Lung (tissue), 12 donors: Measurements from ENCODE around the gene SLC8A1. TPM values are rescaled to one million over a fixed set of nuclear protein-coding genes. Genes with fewer than 3 reads are reported as not detected.

Experiments used
- ATAC-seq: fragments of 200-7000 bp; cut with Tn5 transposase; one replicate; pipeline ENCODE4 v1.9.1; 2020; ENCODE audit warnings: moderate number of reproducible peaks; ENCODE audit not compliant: insufficient read depth, low FRiP score
- DNase-seq, 3 donors: peaks; one replicate each; pipeline ENCODE4 v3.0.0-alpha.2; 2013 to 2017
- H3K27ac ChIP-seq, 2 donors: one replicate each; pipeline ENCODE4 v1.5.1; 2013; ENCODE audit warnings: mild to moderate bottlenecking in 2 of 2, moderate library complexity in 2 of 2, control low read depth in 1 of 2, inconsistent platforms in 1 of 2, low read depth in 1 of 2, low read length in 1 of 2
- H3K27me3 ChIP-seq, 3 donors: one replicate each; pipeline ENCODE4 v1.5.1; 2013; ENCODE audit warnings: low read length in 2 of 3; ENCODE audit not compliant: control insufficient read depth in 3 of 3, insufficient read depth in 3 of 3
- H3K36me3 ChIP-seq, 4 donors: one replicate each; pipeline ENCODE4 v1.5.1; 2013; ENCODE audit warnings: low read length in 4 of 4, mild to moderate bottlenecking in 1 of 4, moderate library complexity in 1 of 4; ENCODE audit not compliant: control insufficient read depth in 4 of 4, insufficient read depth in 4 of 4
- H3K4me1 ChIP-seq, 5 donors: one replicate each; pipeline ENCODE4 v1.5.1; 2013; ENCODE audit warnings: low read length in 5 of 5, mild to moderate bottlenecking in 2 of 5, moderate library complexity in 1 of 5; ENCODE audit not compliant: control insufficient read depth in 5 of 5, insufficient read depth in 5 of 5
- H3K4me3 ChIP-seq: one replicate; pipeline ENCODE4 v1.5.1; 2013; ENCODE audit warnings: mild to moderate bottlenecking, control low read depth, moderate library complexity
- H3K9ac ChIP-seq, 2 donors: one replicate each; pipeline ENCODE4 v1.5.1; 2013; ENCODE audit warnings: low read length in 2 of 2, control low read depth in 1 of 2; ENCODE audit not compliant: insufficient read depth in 1 of 2
- H3K9me3 ChIP-seq, 4 donors: one replicate each; pipeline ENCODE4 v1.5.1; 2013; ENCODE audit warnings: low read length in 3 of 4, mild to moderate bottlenecking in 1 of 4, moderate library complexity in 1 of 4; ENCODE audit not compliant: control insufficient read depth in 4 of 4, insufficient read depth in 3 of 4
- CTCF ChIP-seq: IDR thresholded peaks from 2 replicates; pipeline ENCODE4 v1.5.1; 2012; ENCODE audit warnings: mild to moderate bottlenecking; ENCODE audit errors: control extremely low read depth, extremely low read depth
- WGBS, 2 donors: extraction: QIAGEN DNeasy Blood & Tissue Kit; methylation state at CpG; one replicate each; pipeline ENCODE4 v1.1.7; 2013; 5-methylcytosine and 5-hydroxymethylcytosine counted together
- polyA plus RNA-seq, 2 donors: library from polyadenylated mRNA; stranded (reverse); fragments of 200-250 nt; gene quantifications; one replicate each; pipeline ENCODE4 v1.2.1, GENCODE V29; 2013
- total RNA-seq, 2 donors: library from RNA; depleted of rRNA in 1 of 2; stranded (reverse); fragments of >200 nt in 1 of 2; gene quantifications; one replicate each; pipeline ENCODE4 v1.2.1, GENCODE V29; 2014 to 2021
- donor health status: control.
- donor health status: control.
- donor health status: Bipolar disorder and iron deficiency.
- donor health status: healthy.
- donor health status: DM: yes; HTN: yes; CAD: no.

Gene SLC8A1
- total and polyA plus RNA-seq, 4 donors = 1.2 to 34.7 (median 18.4) TPM

- H3K27me3 ChIP-seq = no peaks in the 10 kb centered on the region
- H3K9ac ChIP-seq = no peak overlapping the region
- WGBS, 2 donors = 84 to 87% methylated on average over 5 of the region's 5 CpGs
- no peak for TF ChIP-seq CTCF
- peaks cover 0 to 14% (median 3%) of the 10 kb centered on the region in 5 donors for H3K4me1 ChIP-seq
- no peak for DNase-seq
- H3K36me3 ChIP-seq = no peaks in the 10 kb centered on the region
- no peak for ATAC-seq
- H3K27ac ChIP-seq = no peak overlapping the region
- H3K4me3 ChIP-seq = no peak overlapping the region
- peaks cover 0 to 3% (median 0%) of the 10 kb centered on the region in 4 donors for H3K9me3 ChIP-seq
Measured at GRCh38 chr2:40120957-40121356, 330.9 kb downstream of the SLC8A1 start.

- peaks cover 0 to 3% (median 1%) of the 10 kb centered on the region in 4 donors for H3K36me3 ChIP-seq
- no peak for DNase-seq
- TF ChIP-seq CTCF = no peak
- 98% methylated on average over 3 of the region's 3 CpGs for WGBS, 2 donors
- H3K27ac ChIP-seq = no peak overlapping the region
- H3K27me3 ChIP-seq = no peaks in the 10 kb centered on the region
- ATAC-seq = no peak
- H3K4me1 ChIP-seq = peaks cover 0 to 14% (median 3%) of the 10 kb centered on the region in 5 donors
- H3K9me3 ChIP-seq = peaks cover 0 to 3% (median 0%) of the 10 kb centered on the region in 4 donors
- no peak overlapping the region for H3K9ac ChIP-seq
- no peak overlapping the region for H3K4me3 ChIP-seq
Measured at GRCh38 chr2:40120026-40120425, 331.9 kb downstream of the SLC8A1 start.

- ATAC-seq (no peak), DNase-seq (no peak)
- Histone ChIP-seq H3K9me3 (peaks cover 0 to 3% (median 0%) of the 10 kb centered on the region in 4 donors), H3K36me3 (peaks cover 0 to 3% (median 1%) of the 10 kb centered on the region in 4 donors), H3K27ac (no peak overlapping the region), H3K27me3 (no peaks in the 10 kb centered on the region), H3K4me1 (peaks cover 0 to 13% (median 3%) of the 10 kb centered on the region in 5 donors), H3K4me3 (no peak overlapping the region), H3K9ac (no peak overlapping the region)
- WGBS, 2 donors = 93 to 95% methylated on average over 3 of the region's 3 CpGs
- TF ChIP-seq CTCF = no peak
Measured at GRCh38 chr2:40118622-40119021, 333.3 kb downstream of the SLC8A1 start.

GRCh38 chr2:40115894-40116293, 336.0 kb downstream of the SLC8A1 start:
- Histone ChIP-seq H3K27me3 (no peaks in the 10 kb centered on the region), H3K9ac (no peak overlapping the region), H3K27ac (no peak overlapping the region), H3K36me3 (peaks cover 0 to 3% (median 1%) of the 10 kb centered on the region in 4 donors), H3K4me1 (peaks cover 0 to 7% (median 0%) of the 10 kb centered on the region in 5 donors), H3K9me3 (peaks cover 0 to 3% (median 0%) of the 10 kb centered on the region in 4 donors), H3K4me3 (no peak overlapping the region)
- DNase-seq = no peak
- ATAC-seq = no peak
- no peak for TF ChIP-seq CTCF
- WGBS, 2 donors = 87 to 96% methylated on average over 4 of the region's 4 CpGs
